Activated effector memory CD4-positive, alpha-beta T cell treated with anti-CD3 and anti-CD28 coated beads, Interleukin-2, amount 50 U/mL, for 16 hours (primary cell): ENCODE data around the gene POC1A.

Experiments
- DNase-seq: peaks from one replicate; pipeline ENCODE4 v3.0.0-alpha.2; 2020

Gene POC1A

DNA sequence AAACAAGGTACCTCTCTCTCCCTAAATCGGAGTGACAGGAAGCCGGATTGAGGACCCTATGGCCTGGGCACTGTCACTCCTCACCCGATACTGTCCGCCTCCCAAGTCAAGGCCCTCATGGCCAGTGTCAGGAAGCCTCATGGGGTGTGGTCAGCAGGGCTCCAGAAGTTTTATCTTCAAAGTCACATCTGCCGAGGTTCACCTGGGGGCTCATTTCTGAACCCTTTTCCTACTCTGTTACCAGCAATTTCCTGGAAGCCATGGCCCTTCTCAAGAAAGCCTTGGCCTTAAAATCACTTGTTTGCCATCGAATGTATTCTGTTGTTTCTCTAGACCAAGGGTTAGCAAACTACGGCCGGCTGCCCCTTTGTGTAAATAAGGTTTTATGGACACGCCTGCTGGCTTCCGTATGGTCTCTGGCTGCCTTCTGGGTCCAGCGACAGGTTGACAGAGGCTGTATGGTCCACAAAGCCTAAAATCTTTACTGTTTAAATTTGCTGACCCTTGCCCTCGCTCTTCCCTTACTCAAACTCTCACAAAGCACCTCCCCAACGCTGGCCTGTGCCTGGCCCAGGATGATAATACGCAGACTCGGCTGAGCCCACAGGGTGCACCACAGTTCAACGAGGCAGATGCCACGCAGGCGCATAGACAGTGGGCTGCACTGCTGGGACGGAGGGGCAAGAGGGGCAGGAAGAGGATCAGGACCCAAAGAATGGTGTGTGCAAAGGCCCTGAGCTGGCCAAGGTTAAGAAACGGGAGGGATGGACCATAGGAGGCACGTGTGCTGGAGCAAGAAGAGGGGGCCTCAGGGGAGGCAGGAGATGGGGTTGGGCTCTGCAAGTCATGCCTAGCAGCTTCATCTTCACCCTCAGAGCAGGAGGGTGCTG is 73.1 kb downstream of the POC1A start:
- no peak for DNase-seq

- no peak for DNase-seq
Measured at GRCh38 chr3:52079958-52080357, 74.3 kb downstream of the POC1A start.

DNA sequence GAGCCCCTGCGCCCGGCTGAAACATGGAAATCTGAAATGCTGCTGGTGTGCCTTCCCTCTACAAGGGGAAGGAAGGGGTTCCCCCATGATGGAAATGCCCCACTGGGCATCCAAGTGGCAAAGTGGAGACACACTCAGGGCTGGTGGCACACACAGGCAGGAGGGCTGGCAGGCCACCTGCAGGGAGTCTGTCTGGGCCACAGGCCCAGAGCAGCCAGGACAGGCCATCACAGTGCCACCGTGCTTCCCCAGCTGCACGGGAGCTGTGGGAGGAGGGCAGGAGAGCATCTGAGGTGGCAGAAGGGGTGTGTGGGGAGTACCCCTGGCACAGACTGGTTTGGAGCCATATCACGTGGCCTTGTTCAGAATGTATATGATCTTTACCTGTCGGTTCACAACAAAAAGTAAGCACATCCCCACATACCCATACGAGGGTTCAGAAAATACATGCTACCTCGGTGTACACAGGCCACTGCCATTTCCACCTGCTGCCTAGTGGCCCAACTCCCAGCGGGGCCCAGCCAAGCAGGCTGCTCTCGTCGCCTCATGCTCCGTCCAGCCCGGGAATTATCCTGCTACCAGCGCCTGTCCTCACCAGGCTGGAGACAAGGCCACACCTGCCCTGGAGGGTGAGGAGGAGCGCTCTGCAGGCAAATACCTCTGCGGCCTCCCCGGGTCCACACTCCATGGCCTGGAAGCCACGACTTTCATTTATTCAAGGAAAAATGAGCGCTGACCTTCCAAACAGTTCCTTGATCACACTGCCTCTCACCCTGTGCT is 75.3 kb downstream of the POC1A start:
- DNase-seq, result no peak

GRCh38 chr3:52077925-52078324 is 76.3 kb downstream of the POC1A start:
- DNase-seq, result no peak

- no peak for DNase-seq
Measured at GRCh38 chr3:52076896-52077780, 77.1 kb downstream of the POC1A start.

GRCh38 chr3:52073490-52073889 is 80.7 kb downstream of the POC1A start:
- DNase-seq, result no peak

DNA sequence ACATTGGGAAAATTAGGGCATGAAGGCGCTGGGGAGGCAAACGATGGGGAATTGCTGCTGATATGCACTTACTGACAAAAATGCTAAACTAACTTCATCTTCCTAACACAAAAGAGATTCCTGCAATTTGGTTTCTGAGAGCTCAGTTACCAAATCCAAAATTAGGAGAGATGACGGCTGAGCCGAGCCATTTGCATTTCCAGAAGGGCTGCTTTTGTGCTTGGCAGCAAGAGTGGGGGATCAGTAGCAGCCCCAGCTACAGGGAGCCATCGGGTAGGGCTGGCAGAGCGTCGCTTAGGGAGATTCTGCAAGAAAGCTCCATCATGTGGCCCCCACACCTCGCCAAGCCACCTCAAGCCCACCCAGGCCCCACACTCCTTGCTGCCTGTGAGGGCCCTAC is 81.8 kb downstream of the POC1A start:
- no peak for DNase-seq

DNA sequence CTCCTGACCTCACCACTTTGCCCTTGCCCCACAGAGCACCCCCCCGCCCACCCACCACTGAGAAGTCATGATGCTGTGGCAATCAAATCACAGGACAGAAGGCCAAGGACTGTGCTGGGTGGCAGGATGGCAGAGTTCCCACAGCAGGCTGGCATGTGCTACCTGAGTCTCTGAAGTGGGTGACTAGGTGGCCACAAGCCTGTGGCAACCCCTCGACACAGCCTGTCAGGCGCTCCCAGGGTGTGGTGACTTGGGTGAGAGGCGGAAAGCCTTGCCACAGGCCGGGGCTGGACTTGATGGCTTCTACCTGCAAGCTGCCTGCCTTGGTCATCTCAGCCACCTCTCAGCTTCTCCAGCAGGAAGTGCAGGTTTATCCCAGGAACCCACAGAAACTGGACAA is 82.2 kb downstream of the POC1A start:
- DNase-seq, result no peak

GRCh38 chr3:52070724-52071621 is 83.2 kb downstream of the POC1A start:
- DNase-seq, result no peak

DNA sequence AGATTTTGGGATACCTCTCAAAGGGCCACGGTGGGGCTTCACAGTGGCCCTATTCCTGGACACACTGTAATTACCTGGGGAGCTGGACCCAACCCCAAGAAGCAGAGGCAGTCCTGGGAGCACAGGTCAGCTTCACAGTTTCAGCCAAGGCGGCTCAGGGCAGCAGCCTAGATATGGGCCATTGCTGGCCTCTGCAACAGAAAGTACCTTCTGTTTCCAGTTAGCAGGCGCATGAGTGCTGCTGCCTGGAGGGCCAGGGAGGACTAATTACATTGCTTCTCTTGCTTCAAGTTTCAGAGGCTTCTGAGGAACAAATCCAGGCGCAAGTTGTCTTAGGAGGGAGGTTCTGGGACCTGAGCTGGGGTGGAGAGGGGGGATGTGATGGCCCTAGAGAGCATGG is 84.4 kb downstream of the POC1A start:
- DNase-seq, result no peak

GRCh38 chr3:52069135-52069534 is 85.1 kb downstream of the POC1A start:
- DNase-seq, result no peak

- DNase-seq, result no peak
Measured at GRCh38 chr3:52068730-52069129, 85.5 kb downstream of the POC1A start.

DNA sequence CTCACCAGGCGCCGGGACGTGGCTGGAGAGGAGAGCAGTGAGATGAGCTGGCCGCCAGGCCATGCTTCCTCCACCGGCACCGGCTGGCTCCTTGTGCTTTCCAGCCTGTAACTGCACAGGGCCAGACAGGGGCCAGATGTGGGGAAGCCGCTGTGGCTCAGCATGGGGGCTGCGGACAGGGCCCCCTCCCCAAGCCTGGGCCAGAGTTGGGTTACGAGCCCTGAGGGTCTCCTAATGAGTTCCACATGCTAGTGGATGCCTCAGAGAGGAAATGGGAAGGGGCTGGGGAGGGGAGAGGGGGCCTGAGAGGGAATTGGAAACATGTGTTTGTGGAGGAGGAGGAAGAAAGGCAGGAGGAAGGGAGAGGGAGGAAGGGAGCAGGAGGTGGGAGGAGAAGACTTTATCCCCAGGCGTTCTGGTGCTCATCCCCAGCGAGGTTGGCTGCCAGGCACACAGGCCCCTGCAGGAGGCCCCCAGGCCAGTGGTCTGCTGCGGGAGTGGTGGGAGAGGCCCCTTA is 86.1 kb downstream of the POC1A start:
- DNase-seq, result no peak

- no peak for DNase-seq
Measured at GRCh38 chr3:52067526-52067925, 86.7 kb downstream of the POC1A start.

- no peak for DNase-seq
Measured at GRCh38 chr3:52067046-52067445, 87.2 kb downstream of the POC1A start.

DNA sequence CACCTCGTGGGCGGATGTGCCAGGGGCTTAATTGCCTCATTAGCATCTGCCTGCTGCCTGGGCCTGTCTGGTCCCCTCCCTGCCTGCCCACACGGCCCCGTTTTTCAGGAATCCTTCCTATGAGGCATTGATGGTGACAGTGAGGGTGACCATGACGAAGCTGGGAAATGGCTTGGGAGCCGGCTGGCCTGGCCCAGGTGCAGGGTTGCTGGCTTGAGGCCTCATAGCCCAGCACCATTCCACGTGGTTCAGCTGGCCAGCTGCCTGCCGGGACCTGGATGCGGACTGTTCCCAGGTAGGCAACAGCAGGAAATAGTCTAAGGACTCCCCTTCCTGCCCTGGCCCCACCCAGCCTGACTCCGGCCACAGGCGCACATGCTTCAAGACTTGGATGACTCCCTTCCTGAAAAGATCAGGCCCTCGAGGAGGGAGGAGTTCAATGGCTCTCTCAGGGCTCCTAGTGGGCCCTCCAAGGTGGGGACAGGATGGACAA is 88.9 kb downstream of the POC1A start:
- DNase-seq, result no peak

GRCh38 chr3:52064561-52064960 is 89.7 kb downstream of the POC1A start:
- DNase-seq, result no peak

GRCh38 chr3:52063026-52063723 is 91.0 kb downstream of the POC1A start:
- no peak for DNase-seq

- DNase-seq, result no peak
Measured at GRCh38 chr3:52062505-52062904, 91.7 kb downstream of the POC1A start.

GRCh38 chr3:52061121-52061910 is 92.9 kb downstream of the POC1A start:
- no peak for DNase-seq
